Osteoblast (primary cell): ENCODE measurements around the gene RIPOR2. TPM values are rescaled to one million over a fixed set of nuclear protein-coding genes. Genes with fewer than 3 reads are reported as not detected.

Source experiments
- DNase-seq: peaks from one replicate; pipeline ENCODE4 v3.0.0; 2011; ENCODE audit warnings: low spot score, mixed read lengths; ENCODE audit not compliant: insufficient read length; ENCODE audit errors: missing footprints
- H2AFZ ChIP-seq: 2 replicates; pipeline ENCODE4 v1.6.0; 2011; ENCODE audit warnings: mild to moderate bottlenecking, low read length
- H3K27ac ChIP-seq: 2 replicates; pipeline ENCODE4 v1.5.1; 2011; ENCODE audit warnings: mild to moderate bottlenecking, low read depth, low read length, moderate library complexity
- H3K27me3 ChIP-seq: 2 replicates; pipeline ENCODE4 v1.6.0; 2012; ENCODE audit warnings: mild to moderate bottlenecking, control low read depth, inconsistent platforms, low read length, moderate library complexity; ENCODE audit not compliant: insufficient read depth
- H3K36me3 ChIP-seq: 2 replicates; pipeline ENCODE4 v1.5.1; 2011; ENCODE audit warnings: mild to moderate bottlenecking, low read length, control low read depth, moderate library complexity; ENCODE audit not compliant: insufficient read depth
- H3K4me1 ChIP-seq: 2 replicates; pipeline ENCODE4 v1.5.1; 2011; ENCODE audit warnings: mild to moderate bottlenecking, low read length, control low read depth, moderate library complexity; ENCODE audit not compliant: insufficient read depth
- H3K4me2 ChIP-seq: 2 replicates; pipeline ENCODE4 v1.6.0; 2011; ENCODE audit warnings: mild to moderate bottlenecking, low read length; ENCODE audit not compliant: insufficient read depth
- H3K4me3 ChIP-seq: fragments of 200-600 bp; sonication (generic); 3 replicates; pipeline ENCODE4 v1.5.1; 2012; ENCODE audit warnings: mild to moderate bottlenecking, low read length, inconsistent platforms; ENCODE audit not compliant: insufficient read depth
- H3K79me2 ChIP-seq: 2 replicates; pipeline ENCODE4 v1.6.0; 2012; ENCODE audit warnings: mild to moderate bottlenecking, low read length, control low read depth, inconsistent platforms; ENCODE audit not compliant: insufficient read depth
- H3K9me3 ChIP-seq: 2 replicates; pipeline ENCODE4 v1.5.1; 2011; ENCODE audit warnings: low read depth, low read length, control low read depth
- H4K20me1 ChIP-seq: 2 replicates; pipeline ENCODE4 v1.6.0; 2012; ENCODE audit warnings: mild to moderate bottlenecking, low read length, control low read depth; ENCODE audit not compliant: insufficient read depth
- CTCF ChIP-seq: IDR thresholded peaks from 2 replicates; pipeline ENCODE4 v1.5.1; 2011; ENCODE audit warnings: mild to moderate bottlenecking, low read depth, low read length, moderate library complexity; ENCODE audit errors: extremely low read depth
- total RNA-seq: library from RNA; depleted of rRNA; stranded (reverse); fragments of >200 nt; gene quantifications from 2 replicates; pipeline ENCODE4 v1.2.3, GENCODE V29; 2012

The RIPOR2 gene
- total RNA-seq, 1 donor = 1.4 TPM

- no peaks in the 10 kb centered on the region for H4K20me1 ChIP-seq
- no peaks in the 10 kb centered on the region for H3K79me2 ChIP-seq
- no peak overlapping the region for H2AFZ ChIP-seq
- no peaks in the 10 kb centered on the region for H3K36me3 ChIP-seq
- H3K9me3 ChIP-seq = no peaks in the 10 kb centered on the region
- peaks cover 12% of the 10 kb centered on the region for H3K4me1 ChIP-seq
- H3K27me3 ChIP-seq = no peaks in the 10 kb centered on the region
- no peak overlapping the region for H3K4me2 ChIP-seq
- DNase-seq = no peak
- H3K4me3 ChIP-seq = no peak overlapping the region
- H3K27ac ChIP-seq = peak overlapping the region; percentile 34
- no peak for TF ChIP-seq CTCF
Measured at GRCh38 chr6:24980507-24981385, 45.0 kb upstream of the RIPOR2 start.

GRCh38 chr6:24979176-24979575 is 43.4 kb upstream of the RIPOR2 start:
- Histone ChIP-seq H4K20me1 (no peaks in the 10 kb centered on the region), H3K27ac (no peak overlapping the region), H3K4me2 (no peak overlapping the region), H3K9me3 (no peaks in the 10 kb centered on the region), H3K79me2 (no peaks in the 10 kb centered on the region), H2AFZ (no peak overlapping the region), H3K27me3 (no peaks in the 10 kb centered on the region), H3K36me3 (no peaks in the 10 kb centered on the region), H3K4me1 (peaks cover 12% of the 10 kb centered on the region), H3K4me3 (no peak overlapping the region)
- TF ChIP-seq CTCF = no peak
- no peak for DNase-seq

GRCh38 chr6:24974182-24975171 is 38.7 kb upstream of the RIPOR2 start:
- H3K36me3 ChIP-seq = no peaks in the 10 kb centered on the region
- no peak overlapping the region for H3K4me2 ChIP-seq
- no peak overlapping the region for H2AFZ ChIP-seq
- no peaks in the 10 kb centered on the region for H4K20me1 ChIP-seq
- H3K27me3 ChIP-seq = no peaks in the 10 kb centered on the region
- TF ChIP-seq CTCF = no peak
- H3K27ac ChIP-seq = no peak overlapping the region
- H3K79me2 ChIP-seq = no peaks in the 10 kb centered on the region
- H3K4me3 ChIP-seq = no peak overlapping the region
- H3K9me3 ChIP-seq = no peaks in the 10 kb centered on the region
- no peak for DNase-seq
- H3K4me1 ChIP-seq = no peaks in the 10 kb centered on the region
